PFSK-1 (cell line): ENCODE results near the gene DNAH6.

ENCODE experiments used
- POLR2AphosphoS5 ChIP-seq: IDR thresholded peaks from 2 replicates; pipeline ENCODE4 v1.6.1; 2012; ENCODE audit warnings: low read depth, mild to moderate bottlenecking, control low read depth, low read length, moderate library complexity
- TAF1 ChIP-seq: IDR thresholded peaks from 2 replicates; pipeline ENCODE4 v1.6.1; 2012; ENCODE audit warnings: low read length, control low read depth, borderline replicate concordance; ENCODE audit not compliant: insufficient read depth
- TF ChIP-seq, protein P1 (sequence below), 2 experiments: IDR thresholded peaks; 2 replicates each; pipeline versions ENCODE4 v1.6.1 to v1.8.0; 2011 to 2012; ENCODE audit warnings: low read depth in 2 of 2, low read length in 2 of 2, control low read depth in 1 of 2, inconsistent platforms in 1 of 2, mild to moderate bottlenecking in 1 of 2, moderate library complexity in 1 of 2; ENCODE audit not compliant: insufficient read depth in 1 of 2

- TF ChIP-seq POLR2AphosphoS5 (no peak), TAF1 (no peak)
- TF ChIP-seq, protein P1, sequence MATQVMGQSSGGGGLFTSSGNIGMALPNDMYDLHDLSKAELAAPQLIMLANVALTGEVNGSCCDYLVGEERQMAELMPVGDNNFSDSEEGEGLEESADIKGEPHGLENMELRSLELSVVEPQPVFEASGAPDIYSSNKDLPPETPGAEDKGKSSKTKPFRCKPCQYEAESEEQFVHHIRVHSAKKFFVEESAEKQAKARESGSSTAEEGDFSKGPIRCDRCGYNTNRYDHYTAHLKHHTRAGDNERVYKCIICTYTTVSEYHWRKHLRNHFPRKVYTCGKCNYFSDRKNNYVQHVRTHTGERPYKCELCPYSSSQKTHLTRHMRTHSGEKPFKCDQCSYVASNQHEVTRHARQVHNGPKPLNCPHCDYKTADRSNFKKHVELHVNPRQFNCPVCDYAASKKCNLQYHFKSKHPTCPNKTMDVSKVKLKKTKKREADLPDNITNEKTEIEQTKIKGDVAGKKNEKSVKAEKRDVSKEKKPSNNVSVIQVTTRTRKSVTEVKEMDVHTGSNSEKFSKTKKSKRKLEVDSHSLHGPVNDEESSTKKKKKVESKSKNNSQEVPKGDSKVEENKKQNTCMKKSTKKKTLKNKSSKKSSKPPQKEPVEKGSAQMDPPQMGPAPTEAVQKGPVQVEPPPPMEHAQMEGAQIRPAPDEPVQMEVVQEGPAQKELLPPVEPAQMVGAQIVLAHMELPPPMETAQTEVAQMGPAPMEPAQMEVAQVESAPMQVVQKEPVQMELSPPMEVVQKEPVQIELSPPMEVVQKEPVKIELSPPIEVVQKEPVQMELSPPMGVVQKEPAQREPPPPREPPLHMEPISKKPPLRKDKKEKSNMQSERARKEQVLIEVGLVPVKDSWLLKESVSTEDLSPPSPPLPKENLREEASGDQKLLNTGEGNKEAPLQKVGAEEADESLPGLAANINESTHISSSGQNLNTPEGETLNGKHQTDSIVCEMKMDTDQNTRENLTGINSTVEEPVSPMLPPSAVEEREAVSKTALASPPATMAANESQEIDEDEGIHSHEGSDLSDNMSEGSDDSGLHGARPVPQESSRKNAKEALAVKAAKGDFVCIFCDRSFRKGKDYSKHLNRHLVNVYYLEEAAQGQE (IDR thresholded peaks at IDR 0.05; ENCODE audit: insufficient read depth in 1 of 2, low read depth in 2 of 2, low read length in 2 of 2) = no peak
Observed at GRCh38 chr2:84467389-84467788, 48.9 kb upstream of the DNAH6 start.
